Measurements from ENCODE around the gene IGFBP5.

Gene IGFBP5

DNA sequence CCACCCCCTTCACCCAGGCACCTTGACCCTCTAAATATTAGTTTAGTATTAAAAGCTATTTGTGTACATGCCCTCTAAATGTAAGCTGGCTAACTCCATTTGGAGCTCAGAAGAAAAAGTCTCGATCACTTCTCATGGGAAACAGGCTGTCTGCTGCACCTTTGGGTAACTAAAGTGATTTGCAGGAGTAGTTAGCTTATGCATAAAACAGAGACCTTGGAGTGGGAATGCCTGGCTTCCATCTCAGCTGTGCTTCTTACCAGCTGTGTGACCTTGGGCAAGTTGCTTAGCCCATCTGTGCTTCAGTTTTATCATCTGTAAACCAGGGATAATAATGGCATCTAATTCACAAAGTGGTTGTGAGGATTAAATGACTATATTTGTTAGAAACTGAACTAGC lies 32.2 kb downstream of the IGFBP5 start:
- no peak for DNase-seq

DNA sequence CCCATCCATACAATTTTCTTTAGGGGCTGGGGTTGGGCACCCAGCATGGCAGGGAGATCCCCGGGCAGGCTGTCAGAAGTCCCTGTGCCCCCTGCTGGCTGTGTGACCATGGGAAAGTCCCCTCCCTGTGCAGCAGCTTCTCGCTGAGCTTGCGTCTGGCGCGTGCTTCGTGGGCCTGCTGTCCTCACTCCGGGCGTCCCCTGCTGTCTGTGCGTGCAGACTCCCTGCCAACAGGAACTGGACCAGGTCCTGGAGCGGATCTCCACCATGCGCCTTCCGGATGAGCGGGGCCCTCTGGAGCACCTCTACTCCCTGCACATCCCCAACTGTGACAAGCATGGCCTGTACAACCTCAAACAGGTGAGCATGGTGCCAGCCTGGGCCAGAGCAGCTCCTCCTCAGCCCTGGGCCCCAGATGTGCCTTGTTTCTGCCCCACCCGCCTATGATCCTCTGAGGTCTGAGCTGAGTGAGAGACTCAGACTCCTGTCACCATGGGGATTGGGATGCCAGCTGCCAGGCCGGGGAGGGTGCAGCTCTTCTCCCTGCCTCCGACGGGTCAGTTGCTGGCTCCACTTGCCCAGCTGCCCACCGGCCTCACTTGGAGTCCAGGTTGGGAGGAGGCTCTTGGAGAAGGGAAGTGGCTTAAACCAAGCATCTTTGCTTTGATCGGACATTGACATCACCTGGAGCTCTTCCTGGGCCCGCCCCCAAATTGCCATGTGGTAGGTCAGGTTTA lies 33.5 kb downstream of the IGFBP5 start:
- no peak for DNase-seq

DNA sequence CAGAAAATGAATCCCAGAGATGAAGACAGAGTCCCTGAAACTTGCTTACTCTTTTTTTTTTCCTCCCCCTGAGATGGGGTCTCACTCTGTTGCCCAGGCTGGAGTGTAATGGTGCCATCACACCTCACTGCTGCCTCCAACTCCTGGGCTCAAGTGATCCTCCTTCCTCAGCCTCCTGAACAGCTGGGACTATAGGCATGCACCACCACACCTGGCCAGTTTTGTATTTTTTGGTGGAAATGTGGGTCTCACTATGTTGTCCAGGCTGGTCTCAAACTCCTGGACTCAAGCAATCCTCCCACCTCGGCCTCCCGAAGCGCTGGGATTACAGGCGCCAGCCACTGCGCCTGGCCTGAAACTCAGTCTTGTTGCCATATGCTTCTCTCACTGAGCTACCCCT lies 34.3 kb downstream of the IGFBP5 start:
- no peak for DNase-seq

DNA sequence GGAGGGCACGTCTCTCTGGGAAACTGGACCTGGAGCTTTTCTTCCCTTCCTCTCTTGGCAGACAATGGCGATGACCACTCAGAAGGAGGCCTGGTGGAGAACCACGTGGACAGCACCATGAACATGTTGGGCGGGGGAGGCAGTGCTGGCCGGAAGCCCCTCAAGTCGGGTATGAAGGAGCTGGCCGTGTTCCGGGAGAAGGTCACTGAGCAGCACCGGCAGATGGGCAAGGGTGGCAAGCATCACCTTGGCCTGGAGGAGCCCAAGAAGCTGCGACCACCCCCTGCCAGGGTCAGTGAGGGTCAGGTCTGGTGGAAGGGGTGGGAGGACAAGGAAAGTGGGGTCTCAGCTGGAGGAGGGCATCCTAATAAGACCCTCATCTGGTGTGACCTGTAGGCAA lies 34.9 kb downstream of the IGFBP5 start:
- DNase-seq, result no peak

DNA sequence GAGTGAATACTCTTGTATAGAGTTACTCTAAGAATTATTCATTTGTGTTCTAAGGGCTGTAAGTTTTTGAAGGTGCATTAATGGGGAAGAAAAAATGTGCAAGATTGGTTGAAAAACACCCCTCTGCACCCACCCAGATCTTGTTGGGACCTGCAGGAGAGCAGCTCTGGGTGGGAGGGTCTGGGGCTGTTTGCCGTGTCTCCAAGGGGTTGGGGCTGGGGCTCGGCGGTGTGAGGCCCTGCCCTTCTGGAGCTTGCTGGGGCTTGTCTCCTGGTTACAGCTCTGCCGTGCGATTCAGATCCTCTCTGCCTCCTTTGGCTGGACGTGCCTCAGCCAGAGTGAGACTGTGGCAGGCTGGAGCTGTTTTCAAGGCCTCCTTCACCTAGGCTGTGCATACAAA lies 36.1 kb downstream of the IGFBP5 start:
- DNase-seq, result no peak

DNA sequence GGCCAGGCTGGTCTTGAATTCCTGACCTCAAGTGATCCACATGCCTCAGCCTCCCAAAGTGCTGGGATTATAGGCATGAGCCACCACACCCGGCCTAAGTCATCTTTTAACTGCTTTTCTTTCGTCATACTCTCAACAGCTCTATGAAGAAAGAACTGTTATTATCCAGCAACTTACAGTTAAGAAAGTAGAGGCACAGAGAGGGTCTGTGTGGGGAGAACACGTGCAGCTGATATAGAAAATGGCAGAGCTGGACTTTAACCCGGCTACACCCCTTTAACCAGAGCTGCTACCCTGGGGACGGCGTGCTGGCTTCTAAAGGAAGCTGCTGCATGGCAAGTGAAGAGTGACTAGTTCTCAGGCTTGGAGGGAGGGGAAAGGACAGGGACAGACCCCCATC lies 36.6 kb downstream of the IGFBP5 start:
- no peak for DNase-seq

DNA sequence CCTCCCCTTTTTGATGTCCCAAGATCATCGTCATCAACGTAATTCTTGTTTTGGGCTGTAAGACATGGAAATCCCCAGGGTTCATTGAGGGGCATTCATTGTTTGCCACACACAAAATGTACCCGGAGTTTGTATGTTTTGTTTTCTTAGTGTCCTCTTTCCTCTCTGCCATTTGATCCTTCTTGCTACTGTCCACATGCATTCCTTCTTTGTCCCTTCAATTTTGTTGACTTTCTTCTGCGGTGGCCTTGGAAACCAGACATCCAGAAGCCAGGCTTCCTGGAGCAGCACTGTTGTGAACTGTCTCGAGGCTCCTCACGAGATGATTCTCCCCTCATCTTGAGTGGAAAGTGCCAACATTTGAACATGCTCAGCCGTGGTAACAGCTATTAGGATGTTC lies 37.4 kb downstream of the IGFBP5 start:
- no peak for DNase-seq

DNA sequence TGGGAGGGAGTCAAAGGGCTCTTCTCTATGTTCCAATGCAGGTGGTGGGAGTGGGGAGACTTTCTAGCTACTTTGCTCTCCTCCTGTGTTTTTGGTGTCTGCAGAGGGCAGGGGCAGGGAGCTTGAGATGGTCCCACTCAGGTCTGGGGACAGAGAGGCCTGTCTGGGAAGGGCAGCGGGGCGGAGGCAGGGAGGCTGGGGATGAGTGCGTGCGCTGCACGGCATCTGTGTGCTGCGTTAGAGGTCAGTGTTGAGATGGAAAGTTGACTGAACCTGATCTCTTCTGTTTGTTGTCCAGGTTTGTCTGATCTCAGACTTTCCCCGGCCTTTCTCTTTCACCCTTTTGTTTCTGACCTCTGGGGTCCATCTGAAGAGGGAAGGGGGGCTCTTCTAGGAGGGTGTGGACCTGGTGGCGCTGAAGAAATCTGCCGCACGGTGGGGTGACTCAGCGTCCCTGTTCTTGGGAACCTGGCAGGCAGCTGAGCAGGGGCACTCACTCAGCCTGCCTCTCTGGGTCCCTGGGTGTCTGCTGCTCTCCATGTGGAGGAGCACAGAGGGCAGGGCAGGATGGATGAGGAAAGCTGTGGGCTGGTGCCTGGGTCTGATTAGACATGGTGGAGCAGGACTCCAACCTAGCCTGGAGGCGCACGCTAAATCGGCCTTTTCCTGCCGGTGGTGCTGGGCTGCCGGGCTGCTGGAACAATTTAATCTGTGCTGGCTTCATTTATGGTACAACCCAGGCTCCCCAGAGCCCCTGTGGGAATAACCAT lies 38.1 kb downstream of the IGFBP5 start:
- DNase-seq, result no peak

DNA sequence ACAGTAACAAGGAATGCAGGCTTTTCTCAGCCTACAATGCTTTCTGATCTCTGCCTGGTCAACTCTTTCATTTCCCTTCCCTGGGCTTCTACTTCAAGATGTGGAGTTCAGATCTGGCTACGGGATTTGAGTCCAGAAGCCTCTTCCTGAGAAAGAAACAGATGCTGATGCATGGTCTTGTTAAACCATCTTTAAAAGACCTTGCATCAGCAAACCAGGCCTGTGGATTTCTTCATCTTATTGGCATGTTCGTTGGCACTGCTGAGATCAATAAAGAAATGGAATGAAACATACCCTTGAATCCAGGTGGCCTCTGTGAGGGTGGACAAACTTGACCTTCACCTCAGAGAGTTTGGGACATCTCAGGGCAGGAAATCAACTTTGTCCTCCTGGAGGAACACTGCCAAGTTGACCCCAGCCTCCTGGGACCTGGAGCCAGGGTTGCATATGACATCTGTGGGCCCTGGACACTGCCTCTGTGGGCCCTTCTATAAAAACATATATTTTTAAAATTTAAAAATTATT lies 40.8 kb downstream of the IGFBP5 start:
- DNase-seq, result no peak

DNA sequence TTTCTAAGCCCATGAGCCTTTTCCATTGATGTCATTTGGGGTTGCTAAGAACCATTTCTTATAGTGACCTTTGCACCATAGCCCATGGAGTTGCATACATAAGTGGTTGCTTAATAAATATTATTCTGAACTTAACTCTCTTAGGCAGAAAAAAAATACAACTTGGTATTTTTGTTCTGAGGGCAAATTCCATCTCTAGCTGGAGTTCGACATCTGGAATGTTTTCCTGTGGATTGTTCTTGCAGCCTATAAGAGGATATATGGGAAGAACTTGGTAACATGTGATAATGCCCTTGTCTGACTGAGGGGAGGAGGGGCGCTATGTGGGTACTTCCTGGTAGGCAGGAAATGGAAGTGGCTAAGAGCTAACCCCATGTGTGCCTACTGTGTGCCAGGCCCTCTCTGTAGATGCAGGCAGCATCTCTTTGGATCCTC lies 41.4 kb downstream of the IGFBP5 start:
- no peak for DNase-seq

DNA sequence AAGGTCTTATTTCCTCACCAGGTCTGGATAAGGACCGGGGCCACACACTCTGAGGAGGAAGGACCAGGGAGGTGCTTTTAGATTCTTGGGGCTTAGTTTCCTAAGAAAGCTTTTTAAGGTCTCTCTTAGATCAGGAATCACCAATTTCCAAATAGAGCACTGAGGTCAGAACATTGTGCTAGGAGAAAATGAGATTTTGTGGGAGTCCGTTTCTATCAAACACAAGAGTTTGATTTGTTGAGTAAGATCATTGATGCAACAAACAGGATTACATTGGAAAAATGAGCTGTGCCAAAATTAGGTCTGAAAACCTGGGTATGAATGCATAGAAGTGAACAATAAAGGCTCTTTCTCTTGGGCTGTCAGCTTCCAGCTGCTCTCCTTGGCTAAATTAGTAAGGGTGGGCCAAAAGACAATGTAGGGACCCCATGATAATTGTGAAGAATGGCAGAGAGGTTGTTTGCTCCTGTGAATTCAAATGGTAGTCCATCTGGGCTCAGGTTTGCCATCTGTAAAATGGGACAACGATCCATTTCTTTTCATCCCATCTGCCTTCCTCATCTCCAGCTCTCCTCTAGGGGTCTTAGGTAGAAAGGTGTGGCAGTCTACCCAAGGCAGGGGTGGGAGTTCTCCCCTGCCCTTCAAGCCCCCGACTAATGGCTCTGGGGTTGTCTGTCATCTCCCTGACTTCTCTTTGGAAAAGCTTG lies 42.1 kb downstream of the IGFBP5 start:
- DNase-seq, result no peak

DNA sequence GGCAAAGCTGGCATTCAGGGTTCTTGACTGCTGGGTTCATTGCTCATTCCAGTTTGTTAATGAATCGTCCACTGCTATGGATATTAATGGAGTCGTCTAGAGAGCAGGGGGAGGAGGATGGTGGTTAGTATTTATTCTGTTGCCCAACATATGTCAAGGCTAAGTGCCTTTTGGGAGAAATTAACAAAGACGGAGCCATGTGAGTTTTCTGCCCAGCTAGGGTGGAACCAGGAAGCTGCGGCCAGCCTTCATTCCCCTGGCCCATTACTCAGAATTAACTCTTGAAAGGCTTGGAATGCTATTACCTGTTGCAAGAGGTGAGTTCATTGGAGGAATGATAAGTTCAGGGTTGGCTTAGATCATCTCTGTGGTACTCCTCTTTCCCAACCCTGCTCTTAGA lies 42.8 kb downstream of the IGFBP5 start:
- DNase-seq, result no peak

DNA sequence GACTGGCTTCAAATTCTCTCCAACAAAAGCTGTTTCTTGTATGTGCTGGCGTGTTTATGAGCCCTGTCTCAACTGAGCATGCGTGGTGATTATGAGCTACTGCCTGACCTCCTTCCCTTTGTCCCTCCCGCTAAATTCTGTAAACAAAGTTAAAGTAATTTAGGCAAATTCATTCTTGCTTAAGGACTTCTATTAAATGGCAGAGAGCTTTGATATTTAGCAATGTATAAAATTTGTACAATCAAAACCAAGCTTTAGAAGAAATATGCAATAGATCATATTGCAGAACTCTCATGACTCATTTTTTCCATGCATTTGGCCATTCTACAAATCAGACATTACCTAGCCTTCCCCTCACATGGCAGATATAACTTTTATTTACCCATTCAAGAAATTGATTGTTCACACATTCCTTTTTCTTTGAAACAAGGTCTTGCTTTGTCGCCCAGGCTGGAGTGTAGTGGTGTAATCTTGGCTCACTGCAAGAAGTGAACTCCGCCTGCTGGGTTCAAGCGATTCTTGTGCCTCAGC lies 43.9 kb downstream of the IGFBP5 start:
- no peak for DNase-seq

DNA sequence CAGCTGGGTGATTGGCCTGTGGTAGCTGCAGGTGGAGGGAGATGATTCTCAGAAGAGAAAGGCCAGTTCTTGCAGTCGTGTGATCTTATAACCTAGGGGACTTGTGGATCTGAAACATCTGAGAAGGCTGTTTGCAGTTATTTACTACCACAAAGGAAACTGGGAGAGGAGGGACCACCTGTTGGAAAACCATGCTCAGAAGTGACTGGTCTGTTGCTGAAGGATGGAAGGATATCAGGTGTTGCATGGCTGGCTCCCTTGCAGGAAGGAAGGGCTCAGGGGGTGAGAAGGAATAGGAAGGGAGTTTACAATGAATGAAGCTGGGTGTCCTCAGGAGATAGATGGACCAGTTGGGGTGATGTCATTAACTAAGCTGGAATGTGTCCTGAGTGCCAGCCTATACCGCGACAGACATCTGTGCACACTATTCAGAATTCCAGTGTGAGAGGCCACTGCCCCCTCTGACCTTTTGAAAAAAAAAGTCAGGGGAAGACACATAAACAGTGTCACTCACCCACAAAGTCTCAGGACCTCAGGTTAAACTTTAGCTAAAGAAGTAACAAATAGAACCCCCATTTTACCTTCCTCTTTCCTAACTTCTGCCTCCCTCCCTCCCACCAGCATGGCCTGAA lies 44.6 kb downstream of the IGFBP5 start:
- DNase-seq, result no peak

DNA sequence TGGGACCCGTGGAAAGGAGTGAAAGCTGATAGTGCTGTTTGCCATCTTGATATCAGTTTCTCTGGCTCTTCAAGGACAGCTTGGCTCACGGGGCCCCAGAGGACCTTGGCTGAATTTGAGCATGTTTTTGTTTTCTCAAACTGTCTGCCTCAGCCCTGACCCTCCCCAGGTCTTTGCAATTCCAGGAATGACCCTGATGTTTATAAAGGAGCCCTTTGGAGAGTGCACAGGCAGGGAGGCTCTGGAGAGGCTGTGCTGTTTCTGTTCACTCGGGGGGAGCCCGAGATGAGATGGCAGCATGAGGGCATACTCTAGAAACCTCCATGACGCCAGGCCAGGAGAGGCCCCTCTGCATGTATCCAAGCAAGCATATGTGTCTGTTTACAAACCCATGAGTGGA lies 45.8 kb downstream of the IGFBP5 start:
- DNase-seq, result no peak

DNA sequence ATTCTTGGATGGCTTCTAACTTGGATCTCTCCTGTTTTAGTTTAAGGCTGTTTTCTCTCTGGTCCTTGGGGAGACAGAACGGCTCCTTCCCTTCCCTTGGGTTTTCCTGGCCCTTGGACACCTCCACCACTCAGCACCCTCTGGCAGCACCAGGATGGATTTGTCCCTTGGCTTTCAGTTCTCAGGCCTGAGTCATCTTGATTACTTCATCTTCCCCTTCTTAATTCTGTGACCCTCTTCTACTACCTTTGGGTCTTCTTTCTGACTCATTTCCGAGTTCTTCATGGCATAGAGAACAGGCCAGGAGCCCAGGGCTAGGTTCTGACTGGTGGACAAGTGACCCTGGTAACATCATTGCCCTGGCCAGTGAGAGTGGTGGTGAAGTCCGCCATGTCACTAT lies 47.2 kb downstream of the IGFBP5 start:
- DNase-seq, result no peak

DNA sequence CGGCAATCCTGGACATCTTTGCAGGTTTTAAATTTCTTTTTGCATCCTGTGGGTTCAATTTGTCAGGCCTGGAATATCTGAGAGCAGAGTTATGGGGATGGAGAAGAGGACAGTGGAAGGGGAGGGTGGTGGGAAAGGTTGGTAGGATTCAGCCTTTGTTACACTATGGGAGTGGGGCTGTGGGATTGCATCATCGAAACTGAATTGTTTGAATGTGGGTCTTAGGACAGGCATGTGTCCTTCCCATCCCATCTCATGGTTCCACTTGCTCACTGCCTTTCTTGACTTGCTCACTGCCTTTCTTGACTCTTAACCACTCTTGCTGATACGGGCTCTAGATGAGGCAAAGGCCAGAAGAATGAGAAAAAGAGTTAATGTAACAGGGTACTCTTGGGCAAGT lies 49.2 kb downstream of the IGFBP5 start:
- no peak for DNase-seq

DNA sequence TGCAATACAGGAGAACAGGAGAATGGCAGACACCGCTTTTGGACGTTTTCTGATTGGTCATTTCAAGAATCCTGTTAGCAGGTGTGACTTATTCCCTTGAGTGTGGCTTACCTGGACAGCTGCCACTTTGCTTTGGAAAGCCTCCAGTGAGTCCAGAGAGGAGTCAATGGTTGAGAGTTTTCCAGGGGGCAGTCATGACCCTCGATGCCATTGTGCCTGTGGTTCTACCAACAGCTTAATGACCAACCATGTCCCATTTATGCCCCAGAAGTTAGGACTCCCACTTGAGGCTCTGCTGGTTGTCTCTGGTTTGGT lies 49.8 kb downstream of the IGFBP5 start:
- DNase-seq, result no peak

DNA sequence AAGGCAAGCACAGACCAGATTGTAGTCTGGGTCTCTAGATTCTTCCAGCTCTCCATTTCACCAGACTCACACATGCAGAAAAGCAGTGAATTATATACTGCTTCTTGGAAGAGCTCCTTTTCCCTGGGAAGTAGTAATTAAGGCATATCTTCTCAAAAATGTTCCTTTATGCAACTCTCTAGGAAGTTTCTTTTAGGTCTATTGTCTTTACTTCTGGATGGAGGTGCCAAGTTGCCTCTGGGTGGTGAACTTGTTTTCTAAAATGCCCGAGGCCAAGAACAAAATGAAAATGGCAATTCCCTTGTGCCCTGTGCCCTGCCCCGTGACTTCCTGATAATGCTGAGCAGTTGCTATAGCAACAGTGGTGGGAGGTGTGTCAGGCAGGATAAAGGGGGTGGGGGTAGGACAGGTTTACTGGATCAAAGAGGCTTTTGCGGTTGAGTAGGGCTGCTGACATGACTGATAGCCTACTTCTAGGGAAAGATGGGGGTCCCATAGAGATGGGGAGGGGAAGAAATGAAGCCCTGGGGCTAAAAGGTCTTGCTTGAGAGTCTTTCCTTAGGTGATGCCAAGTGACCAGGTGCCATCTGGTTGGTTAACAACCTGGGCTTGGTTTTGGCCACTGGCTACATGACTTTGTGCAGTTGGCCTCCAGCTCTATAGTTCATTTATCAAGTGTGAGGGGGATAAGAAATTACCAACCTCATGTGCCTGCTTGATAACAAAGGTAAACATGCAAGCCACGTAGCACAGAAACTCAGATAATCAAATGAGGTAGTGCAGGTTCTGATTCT lies 50.3 kb downstream of the IGFBP5 start:
- no peak for DNase-seq

DNA sequence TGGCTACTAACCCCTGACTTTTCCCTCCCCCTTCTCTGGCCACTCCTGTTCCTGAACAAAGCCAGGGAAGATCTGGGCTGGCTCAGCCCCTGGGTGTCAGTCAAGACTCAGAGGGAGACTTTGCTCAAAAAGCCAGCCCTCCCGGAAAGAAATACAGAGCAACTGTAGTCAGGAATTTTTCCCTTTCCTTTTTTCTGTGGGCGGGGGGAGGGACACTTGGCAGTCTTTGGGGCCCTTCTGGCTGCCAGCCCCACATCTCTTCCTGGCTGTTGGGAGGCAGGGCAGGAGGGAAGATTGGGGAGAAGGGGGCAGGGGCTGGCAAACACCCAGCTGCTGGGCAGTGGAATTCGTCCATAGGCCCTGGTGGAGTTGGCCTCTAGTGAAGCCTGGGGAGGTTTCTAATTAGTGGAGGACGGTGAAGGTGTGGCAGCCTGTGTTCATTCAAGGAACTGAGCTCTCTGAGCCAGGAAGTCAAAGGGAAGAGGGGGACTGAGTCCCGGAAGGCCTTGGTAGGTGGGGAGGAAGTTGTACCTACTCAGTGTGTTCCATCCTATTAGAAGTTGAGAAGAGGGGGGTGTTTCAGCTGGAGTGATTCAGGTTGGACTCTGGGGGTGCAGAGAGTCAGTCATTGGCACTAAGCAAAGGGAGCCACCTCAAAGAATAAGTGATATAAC lies 51.2 kb downstream of the IGFBP5 start:
- no peak for DNase-seq

DNA sequence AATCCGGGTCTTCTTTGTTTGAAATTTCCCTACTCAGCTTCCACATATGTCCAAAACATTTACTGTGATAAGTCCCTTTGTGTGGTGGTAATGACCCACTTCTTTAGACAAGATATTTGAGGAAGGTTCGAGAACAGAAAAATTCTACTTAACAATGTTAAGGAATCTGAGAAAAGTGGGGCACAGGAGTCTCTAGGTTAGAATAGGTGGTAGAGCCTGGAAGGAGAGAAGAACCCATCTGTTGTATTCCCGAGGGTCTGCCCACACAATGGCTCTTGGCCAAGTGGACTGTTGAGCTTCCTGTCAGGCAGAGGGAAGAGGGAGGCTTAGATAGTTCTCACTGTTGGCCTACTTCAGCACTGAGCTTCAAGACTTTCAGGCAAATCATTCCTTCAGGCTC lies 57.9 kb downstream of the IGFBP5 start:
- no peak for DNase-seq

Data from activated CD8-positive, alpha-beta memory T cell treated with anti-CD3 and anti-CD28 coated beads, Interleukin-2, amount 50 U/mL, for 48 hours (primary cell).